GM18520 (cell line): Measurements from ENCODE around the gene BBIP1.
"Not testable (repeated sequence)": the region's sequence is repeated elsewhere in the genome, so short reads cannot be mapped to it uniquely, and the experiment has no call there.

Experiments
- ATAC-seq: cut with Tn5 transposase; IDR thresholded peaks from one replicate; pipeline ENCODE4 v1.9.1; 2021; ENCODE audit not compliant: unreplicated experiment

The BBIP1 gene

GRCh38 chr10:110923856-110924493 lies 5.0 kb upstream of the BBIP1 start:
- ATAC-seq = no peak

- no peak for ATAC-seq
These were observed 1.2 kb upstream of the BBIP1 start for GRCh38 chr10:110919971-110920881.

- peak; percentile 5 for ATAC-seq
These were observed 460 bp upstream of the BBIP1 start, which contains the start of gene SHOC2 for GRCh38 chr10:110919349-110919931. Gene SHOC2 (plus strand): TSS chr10:110919604. CDS start chr10:110964359, 44,755 bp downstream.

- ATAC-seq = no peak
These were observed 724 bp downstream of the BBIP1 start for GRCh38 chr10:110918269-110918642.

GRCh38 chr10:110916554-110917346 lies 2.2 kb downstream of the BBIP1 start:
- no peak for ATAC-seq

- ATAC-seq = not testable (repeated sequence)
These were observed 3.4 kb downstream of the BBIP1 start for GRCh38 chr10:110915600-110915999.

GRCh38 chr10:110915035-110915434 lies 3.9 kb downstream of the BBIP1 start:
- ATAC-seq = no peak

- no peak for ATAC-seq
These were observed 4.5 kb downstream of the BBIP1 start for GRCh38 chr10:110914431-110914830.

GRCh38 chr10:110912374-110912773 lies 6.6 kb downstream of the BBIP1 start:
- ATAC-seq = no peak

- ATAC-seq = no peak
These were observed 8.8 kb downstream of the BBIP1 start for GRCh38 chr10:110910138-110910537.

GRCh38 chr10:110903280-110904278 lies 15.4 kb downstream of the BBIP1 start:
- ATAC-seq = no peak

GRCh38 chr10:110901954-110902819 lies 16.8 kb downstream of the BBIP1 start:
- ATAC-seq = no peak

- no peak for ATAC-seq
These were observed 18.0 kb downstream of the BBIP1 start for GRCh38 chr10:110900983-110901382.

- ATAC-seq = no peak
These were observed 20.6 kb downstream of the BBIP1 start for GRCh38 chr10:110898391-110898790.

- ATAC-seq = no peak
These were observed 21.8 kb downstream of the BBIP1 start for GRCh38 chr10:110897184-110897583.

GRCh38 chr10:110893559-110894179 lies 25.3 kb downstream of the BBIP1 start:
- peak; percentile 59 for ATAC-seq

GRCh38 chr10:110892602-110893288 lies 26.2 kb downstream of the BBIP1 start:
- no peak for ATAC-seq

- ATAC-seq = no peak
These were observed 31.4 kb downstream of the BBIP1 start for GRCh38 chr10:110887560-110887959.
